GM12878 (cell line): ENCODE data around the gene SUPT3H. TPM values are rescaled to one million over a fixed set of nuclear protein-coding genes. Genes with fewer than 3 reads are reported as not detected.

ENCODE experiments used
- ATAC-seq: fragments of 200-7000 bp; cut with Tn5 transposase; 3 replicates; pipeline ENCODE4 v1.9.1; 2020; ENCODE audit warnings: mild to moderate bottlenecking, moderate library complexity
- BruUV-seq: library from RNA; stranded (reverse); fragments of 400-500 nt; replicated peaks from 2 replicates; lab custom pipeline; 2021; lab: Mats Ljungman, UMichigan
- CTCF ChIA-PET: fragments of 300-600 bp; sonication (Branson Sonifier 250); formaldehyde crosslinking; extraction: SDS; loops from one replicate; lab custom pipeline; 2021; ENCODE audit warnings: inconsistent platforms; lab: Yijun Ruan, JAX
- POLR2A ChIA-PET: fragments of 350-600 bp; formaldehyde crosslinking; extraction: SDS; loops from one replicate; lab custom pipeline; 2021; ENCODE audit warnings: inconsistent platforms; lab: Charles Lee
- RAD21 ChIA-PET: fragments of 300-600 bp; sonication (Branson Sonifier 250); formaldehyde crosslinking; loops from one replicate; lab custom pipeline; 2023; ENCODE audit warnings: antibody characterized with exemption; ENCODE audit not compliant: unreplicated experiment; lab: Charles Lee
- SMC1A ChIA-PET: fragments of 300-600 bp; sonication (Branson Sonifier 250); formaldehyde crosslinking; loops from one replicate; lab custom pipeline; 2023; ENCODE audit not compliant: unreplicated experiment, uncharacterized antibody; lab: Charles Lee
- DNase-seq: peaks from one replicate; pipeline ENCODE4 v3.0.0-alpha.2; 2011; ENCODE audit warnings: low read depth, low spot score
- FAIRE-seq: peaks from 3 replicates; lab custom pipeline; 2011; peaks lifted over from hg19 to GRCh38; lab: Jason Lieb, UNC
- H2AFZ ChIP-seq: 2 replicates; pipeline ENCODE4 v1.6.0; 2011; ENCODE audit warnings: low read depth, low read length, control low read depth; ENCODE audit not compliant: control insufficient read depth
- H3K27ac ChIP-seq: 2 replicates; pipeline ENCODE4 v1.5.1; 2011; ENCODE audit warnings: control low read depth; ENCODE audit not compliant: control insufficient read depth, insufficient read depth
- H3K27me3 ChIP-seq, 2 experiments: replicated peaks in 1 of 2; 2 replicates each; pipeline versions ENCODE4 v1.6.0 to v1.6.1; 2011; ENCODE audit warnings: low read length in 1 of 2; ENCODE audit not compliant: control insufficient read depth in 2 of 2, insufficient read depth in 2 of 2
- H3K36me3 ChIP-seq, 2 experiments: 2 replicates each; pipeline ENCODE4 v1.5.1; 2011; ENCODE audit warnings: low read length in 1 of 2; ENCODE audit not compliant: control insufficient read depth in 2 of 2, insufficient read depth in 2 of 2
- H3K4me1 ChIP-seq: 2 replicates; pipeline ENCODE4 v1.6.1; 2011; ENCODE audit warnings: mild to moderate bottlenecking, low read length, moderate library complexity, mixed read lengths; ENCODE audit not compliant: control insufficient read depth, insufficient read depth
- H3K4me2 ChIP-seq: 2 replicates; pipeline ENCODE4 v1.6.0; 2011; ENCODE audit warnings: control low read depth; ENCODE audit not compliant: control insufficient read depth, insufficient read depth
- H3K4me3 ChIP-seq: fragments of 200-600 bp; sonication (generic); 2 replicates; pipeline ENCODE4 v1.5.1; 2016
- H3K79me2 ChIP-seq: 2 replicates; pipeline ENCODE4 v1.6.0; 2011; ENCODE audit warnings: low read length; ENCODE audit not compliant: control insufficient read depth, insufficient read depth
- H3K9ac ChIP-seq: 2 replicates; pipeline ENCODE4 v1.8.0; 2011; ENCODE audit warnings: low read length, control low read depth, mixed read lengths; ENCODE audit not compliant: control insufficient read depth, insufficient read depth
- H3K9me3 ChIP-seq: replicated peaks from 3 replicates; pipeline ENCODE4 v1.5.1; 2011; ENCODE audit warnings: mild to moderate bottlenecking, low read length; ENCODE audit not compliant: control insufficient read depth, insufficient read depth
- H4K20me1 ChIP-seq: 2 replicates; pipeline ENCODE4 v1.6.0; 2011; ENCODE audit not compliant: control insufficient read depth, insufficient read depth
- ASH2L ChIP-seq: fragments of 300-600, 200-600 bp; sonication (generic); IDR thresholded peaks from 2 replicates; pipeline ENCODE4 v1.6.1; 2017; ENCODE audit warnings: low read depth, mild to moderate bottlenecking, borderline replicate concordance
- CEBPZ ChIP-seq: fragments of 150-350 bp; IDR thresholded peaks from 2 replicates; pipeline ENCODE4 v1.6.1; 2016; ENCODE audit warnings: low read depth, low read length
- EGR1 ChIP-seq, 2 experiments: IDR thresholded peaks; 1 replicate in 1 of 2; 2 replicates in 1 of 2; pipeline ENCODE4 v1.6.1; 2011 to 2012; ENCODE audit warnings: low read depth in 2 of 2, low read length in 2 of 2, borderline replicate concordance in 1 of 2, mild to moderate bottlenecking in 1 of 2, moderate library complexity in 1 of 2
- IRF4 ChIP-seq: IDR thresholded peaks from 2 replicates; pipeline ENCODE4 v1.6.1; 2011; ENCODE audit warnings: low read depth, low read length
- PML ChIP-seq: IDR thresholded peaks from 2 replicates; pipeline ENCODE4 v1.6.1; 2012; ENCODE audit warnings: low read length, inconsistent platforms
- ZSCAN29 ChIP-seq: fragments of 450-650 bp; IDR thresholded peaks from 2 replicates; pipeline ENCODE4 v1.6.1; 2017; ENCODE audit warnings: mild to moderate bottlenecking, moderate library complexity
- WGBS: methylation state at CpG from one replicate; pipeline ENCODE4 v1.1.6; 2016; ENCODE audit warnings: low lambda C conversion rate; ENCODE audit not compliant: insufficient replicate concordance, insufficient coverage; ENCODE audit errors: missing lambda C conversion rate; 5-methylcytosine and 5-hydroxymethylcytosine counted together
- in situ Hi-C: fragments of 300-500 bp; cut with MboI; formaldehyde crosslinking; loops from 9 replicates; pipeline ENCODE4 v1.14.3; 2018; ENCODE audit warnings: mixed read lengths
- intact Hi-C: fragments of 100-400 bp; cut with micrococcal nuclease; formaldehyde crosslinking; loops from one replicate; pipeline ENCODE4 v1.14.2; 2022; ENCODE audit not compliant: unreplicated experiment
- polyA plus RNA-seq, 11 experiments: library from polyadenylated mRNA; depleted of rRNA in 4 of 11; unstranded in 6 of 11; stranded (reverse) in 5 of 11; fragments of >200 nt; fragmentation: Nextera tagmentation in 4 of 11; fragmentation: Illumina TruSeq in 1 of 11; extraction: Ambion mirVana in 4 of 11; extraction: Trizol in 1 of 11; gene quantifications; 1 replicate in 1 of 11; 2 replicates in 10 of 11; pipeline versions ENCODE4 v1.2.1 to v1.2.3, GENCODE V29; 2011 to 2016; ENCODE audit warnings: inconsistent platforms in 2 of 11, missing spikeins in 2 of 11, low read depth in 1 of 11
- total RNA-seq, 4 experiments: library from RNA; depleted of rRNA in 3 of 4; stranded (reverse); fragments of >200 nt in 3 of 4; fragmentation: Illumina TruSeq in 1 of 4; extraction: Trizol in 1 of 4; gene quantifications; 2 replicates each; pipeline versions ENCODE4 v1.2.1 to v1.2.3, GENCODE V29; 2013 to 2021
- TF ChIP-seq, protein P1 (sequence below): IDR thresholded peaks from 2 replicates; pipeline ENCODE4 v1.6.1; 2012; ENCODE audit warnings: mild to moderate bottlenecking, low read depth, low read length
- TF ChIP-seq, protein P2 (sequence below): fragments of 450-650 bp; IDR thresholded peaks from 2 replicates; pipeline ENCODE4 v1.6.1; 2016; ENCODE audit warnings: mild to moderate bottlenecking, moderate library complexity, borderline replicate concordance

Gene SUPT3H
- total and polyA plus RNA-seq, 10 of the 15 experiments (the other 5 are each of a cell fraction or from before 2014, with no cell fraction given) = 0.51 to 3.7 (median 2.0) TPM

DNA sequence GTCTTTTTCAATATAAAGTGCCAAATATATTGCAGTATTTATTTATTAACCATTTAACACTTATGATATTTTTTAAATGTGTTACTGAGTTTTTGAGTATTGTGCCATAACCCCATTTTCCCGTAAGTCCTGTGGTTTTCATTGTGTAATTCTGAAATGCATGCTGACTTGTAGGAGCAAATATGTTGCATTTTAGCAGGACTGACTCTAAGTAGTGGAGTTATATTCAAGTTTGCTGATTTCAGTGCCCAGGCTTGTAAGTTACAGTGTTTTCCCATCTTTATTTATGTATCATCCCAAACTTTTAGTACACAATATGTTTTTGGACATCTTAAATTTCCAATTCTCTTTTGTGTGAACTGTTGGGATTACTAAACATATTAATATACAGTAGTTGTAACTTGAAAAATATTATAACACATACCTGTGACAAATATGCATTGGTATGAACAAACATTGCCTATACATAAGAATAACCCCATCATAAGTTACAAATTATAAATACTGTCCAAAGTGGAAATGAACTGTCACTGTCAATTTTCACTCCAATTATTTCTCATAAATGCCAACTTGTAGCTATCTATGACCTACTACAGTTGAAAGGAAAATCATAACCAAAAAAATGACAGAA lies 228.9 kb downstream of the SUPT3H start (continued):
- TF ChIP-seq, protein P1, sequence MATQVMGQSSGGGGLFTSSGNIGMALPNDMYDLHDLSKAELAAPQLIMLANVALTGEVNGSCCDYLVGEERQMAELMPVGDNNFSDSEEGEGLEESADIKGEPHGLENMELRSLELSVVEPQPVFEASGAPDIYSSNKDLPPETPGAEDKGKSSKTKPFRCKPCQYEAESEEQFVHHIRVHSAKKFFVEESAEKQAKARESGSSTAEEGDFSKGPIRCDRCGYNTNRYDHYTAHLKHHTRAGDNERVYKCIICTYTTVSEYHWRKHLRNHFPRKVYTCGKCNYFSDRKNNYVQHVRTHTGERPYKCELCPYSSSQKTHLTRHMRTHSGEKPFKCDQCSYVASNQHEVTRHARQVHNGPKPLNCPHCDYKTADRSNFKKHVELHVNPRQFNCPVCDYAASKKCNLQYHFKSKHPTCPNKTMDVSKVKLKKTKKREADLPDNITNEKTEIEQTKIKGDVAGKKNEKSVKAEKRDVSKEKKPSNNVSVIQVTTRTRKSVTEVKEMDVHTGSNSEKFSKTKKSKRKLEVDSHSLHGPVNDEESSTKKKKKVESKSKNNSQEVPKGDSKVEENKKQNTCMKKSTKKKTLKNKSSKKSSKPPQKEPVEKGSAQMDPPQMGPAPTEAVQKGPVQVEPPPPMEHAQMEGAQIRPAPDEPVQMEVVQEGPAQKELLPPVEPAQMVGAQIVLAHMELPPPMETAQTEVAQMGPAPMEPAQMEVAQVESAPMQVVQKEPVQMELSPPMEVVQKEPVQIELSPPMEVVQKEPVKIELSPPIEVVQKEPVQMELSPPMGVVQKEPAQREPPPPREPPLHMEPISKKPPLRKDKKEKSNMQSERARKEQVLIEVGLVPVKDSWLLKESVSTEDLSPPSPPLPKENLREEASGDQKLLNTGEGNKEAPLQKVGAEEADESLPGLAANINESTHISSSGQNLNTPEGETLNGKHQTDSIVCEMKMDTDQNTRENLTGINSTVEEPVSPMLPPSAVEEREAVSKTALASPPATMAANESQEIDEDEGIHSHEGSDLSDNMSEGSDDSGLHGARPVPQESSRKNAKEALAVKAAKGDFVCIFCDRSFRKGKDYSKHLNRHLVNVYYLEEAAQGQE = no peak
- TF ChIP-seq IRF4 = no peak
- no peak for TF ChIP-seq CEBPZ
- no peak for TF ChIP-seq ZSCAN29

DNA sequence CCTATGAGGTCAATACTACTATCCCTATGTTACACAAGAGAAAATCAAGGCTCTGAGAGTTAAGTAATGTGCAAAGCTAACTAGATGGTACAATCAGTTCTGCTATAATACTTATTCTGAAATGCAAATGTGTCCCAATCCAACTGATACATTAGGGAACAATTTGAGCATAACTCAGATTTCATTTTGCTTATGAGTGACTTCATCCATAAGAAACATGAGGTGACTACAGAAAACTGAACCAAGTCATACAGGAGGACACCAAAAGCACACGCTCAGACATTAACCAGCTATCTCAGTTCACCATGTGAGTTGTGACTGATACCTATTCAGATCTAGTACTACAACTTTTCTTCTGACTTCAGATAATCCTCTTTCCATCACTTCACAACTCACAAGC lies 229.5 kb downstream of the SUPT3H start:
- H3K4me3 ChIP-seq = no peak overlapping the region
- BruUV-seq = no TSS peak
- FAIRE-seq (no peak), DNase-seq (no peak), ATAC-seq (no peak)
- SMC1A ChIA-PET = interaction anchor here (2.4 kb wide), 1 partner anchor 16 kb away, joined by 7 read pairs; no protein-coding TSS in a partner anchor
- POLR2A ChIA-PET = no interaction called here
- no peak overlapping the region for H2AFZ ChIP-seq
- H3K27ac ChIP-seq = no peak overlapping the region
- H4K20me1 ChIP-seq = no peaks in the 10 kb centered on the region
- H3K27me3 ChIP-seq = no peaks in the 10 kb centered on the region
- H3K9ac ChIP-seq = no peak overlapping the region
- no peaks in the 10 kb centered on the region for H3K4me1 ChIP-seq
- in situ Hi-C loops = no loop called here
- no peaks in the 10 kb centered on the region for H3K79me2 ChIP-seq
- H3K9me3 ChIP-seq = no peaks in the 10 kb centered on the region
- H3K36me3 ChIP-seq = no peaks in the 10 kb centered on the region
- WGBS = 86% methylated on average over 1 of the region's 1 CpG
- RAD21 ChIA-PET = no interaction called here
- H3K4me2 ChIP-seq = no peak overlapping the region
- intact Hi-C loops = no loop called here
- CTCF ChIA-PET = no interaction called here
- no peak for TF ChIP-seq EGR1 (IDR thresholded peaks at IDR 0.05; ENCODE audit: borderline replicate concordance in 1 of 2, low read depth in 2 of 2, low read length in 2 of 2)
- no peak for TF ChIP-seq ASH2L
- no peak for TF ChIP-seq PML
- TF ChIP-seq, protein P2, sequence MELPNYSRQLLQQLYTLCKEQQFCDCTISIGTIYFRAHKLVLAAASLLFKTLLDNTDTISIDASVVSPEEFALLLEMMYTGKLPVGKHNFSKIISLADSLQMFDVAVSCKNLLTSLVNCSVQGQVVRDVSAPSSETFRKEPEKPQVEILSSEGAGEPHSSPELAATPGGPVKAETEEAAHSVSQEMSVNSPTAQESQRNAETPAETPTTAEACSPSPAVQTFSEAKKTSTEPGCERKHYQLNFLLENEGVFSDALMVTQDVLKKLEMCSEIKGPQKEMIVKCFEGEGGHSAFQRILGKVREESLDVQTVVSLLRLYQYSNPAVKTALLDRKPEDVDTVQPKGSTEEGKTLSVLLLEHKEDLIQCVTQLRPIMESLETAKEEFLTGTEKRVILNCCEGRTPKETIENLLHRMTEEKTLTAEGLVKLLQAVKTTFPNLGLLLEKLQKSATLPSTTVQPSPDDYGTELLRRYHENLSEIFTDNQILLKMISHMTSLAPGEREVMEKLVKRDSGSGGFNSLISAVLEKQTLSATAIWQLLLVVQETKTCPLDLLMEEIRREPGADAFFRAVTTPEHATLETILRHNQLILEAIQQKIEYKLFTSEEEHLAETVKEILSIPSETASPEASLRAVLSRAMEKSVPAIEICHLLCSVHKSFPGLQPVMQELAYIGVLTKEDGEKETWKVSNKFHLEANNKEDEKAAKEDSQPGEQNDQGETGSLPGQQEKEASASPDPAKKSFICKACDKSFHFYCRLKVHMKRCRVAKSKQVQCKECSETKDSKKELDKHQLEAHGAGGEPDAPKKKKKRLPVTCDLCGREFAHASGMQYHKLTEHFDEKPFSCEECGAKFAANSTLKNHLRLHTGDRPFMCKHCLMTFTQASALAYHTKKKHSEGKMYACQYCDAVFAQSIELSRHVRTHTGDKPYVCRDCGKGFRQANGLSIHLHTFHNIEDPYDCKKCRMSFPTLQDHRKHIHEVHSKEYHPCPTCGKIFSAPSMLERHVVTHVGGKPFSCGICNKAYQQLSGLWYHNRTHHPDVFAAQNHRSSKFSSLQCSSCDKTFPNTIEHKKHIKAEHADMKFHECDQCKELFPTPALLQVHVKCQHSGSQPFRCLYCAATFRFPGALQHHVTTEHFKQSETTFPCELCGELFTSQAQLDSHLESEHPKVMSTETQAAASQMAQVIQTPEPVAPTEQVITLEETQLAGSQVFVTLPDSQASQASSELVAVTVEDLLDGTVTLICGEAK = no peak
